ENCODE data around the gene OR5L1. TPM values are rescaled to one million over a fixed set of nuclear protein-coding genes. Genes with fewer than 3 reads are reported as not detected.

The OR5L1 gene
- not detected for total RNA-seq

DNA sequence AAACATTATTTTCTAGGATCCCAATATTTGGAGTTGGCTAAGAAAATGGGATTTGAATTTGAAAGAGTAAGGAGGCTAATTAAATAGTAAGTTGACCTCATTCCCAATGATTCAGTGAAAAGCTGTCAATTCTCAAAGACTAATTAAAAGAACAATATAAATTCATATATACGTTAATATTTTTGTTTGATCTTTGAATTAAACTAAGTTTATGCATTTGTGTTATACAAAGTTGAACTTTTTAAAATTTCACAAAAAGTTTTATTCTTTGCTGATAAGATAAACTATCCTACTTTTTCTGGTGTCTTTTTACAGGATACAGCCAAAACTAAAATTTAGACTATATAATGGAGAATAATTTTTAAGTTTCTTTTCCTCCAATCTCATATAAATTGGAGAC, at the start of gene OR5L1:
TSS of gene OR5L1 (plus strand) at position 301 of the 400 bp plus-strand sequence. CDS start 100 bp downstream, outside the sequence.
- no peak within 1 kb of the TSS for H3K27ac ChIP-seq
- H3K4me1 ChIP-seq, result no peaks in the 10 kb centered on the region
- DNase-seq (ENCODE audit: low spot score in 2 of 2), result no peak
- no peak within 1 kb of the TSS for H3K4me3 ChIP-seq
- TF ChIP-seq POLR2A (IDR thresholded peaks at IDR 0.05) (no peak), EP300 (IDR thresholded peaks at IDR 0.05) (no peak)
- peaks cover 9% of the 10 kb centered on the region for H3K9me3 ChIP-seq
- H3K27me3 ChIP-seq, result no peaks in the 10 kb centered on the region
- WGBS, result 88% methylated on average over 1 of the region's 1 CpG
- H3K36me3 ChIP-seq, result no peaks in the 10 kb centered on the region

DNA sequence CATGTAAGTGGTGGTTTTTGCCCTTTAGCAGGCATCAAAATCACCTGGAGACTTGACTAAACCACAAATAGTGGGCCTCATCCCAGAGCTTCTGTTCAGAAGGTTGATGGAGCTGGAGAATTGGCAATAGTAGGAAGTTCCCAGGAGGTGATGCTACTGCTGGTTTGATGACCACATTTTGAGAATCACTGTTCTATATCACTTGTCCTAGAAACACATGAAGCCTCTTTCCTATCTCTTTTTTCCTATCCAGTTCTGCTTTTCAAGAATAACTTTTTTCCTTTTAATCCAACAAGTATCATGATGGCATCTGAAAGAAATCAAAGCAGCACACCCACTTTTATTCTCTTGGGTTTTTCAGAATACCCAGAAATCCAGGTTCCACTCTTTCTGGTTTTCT, 38.0 kb upstream of the OR5L1 start, which contains the start of gene OR5D13:
TSS of gene OR5D13 (plus strand) at position 301 of the 400 bp plus-strand sequence. CDS start at position 301, 0 bp downstream.
- no peak within 1 kb of the TSS for H3K27ac ChIP-seq
- peaks cover 8% of the 10 kb centered on the region for H3K9me3 ChIP-seq
- H3K36me3 ChIP-seq, result no peaks in the 10 kb centered on the region
- TF ChIP-seq EP300 (IDR thresholded peaks at IDR 0.05), result no peak
- TF ChIP-seq, protein P1, sequence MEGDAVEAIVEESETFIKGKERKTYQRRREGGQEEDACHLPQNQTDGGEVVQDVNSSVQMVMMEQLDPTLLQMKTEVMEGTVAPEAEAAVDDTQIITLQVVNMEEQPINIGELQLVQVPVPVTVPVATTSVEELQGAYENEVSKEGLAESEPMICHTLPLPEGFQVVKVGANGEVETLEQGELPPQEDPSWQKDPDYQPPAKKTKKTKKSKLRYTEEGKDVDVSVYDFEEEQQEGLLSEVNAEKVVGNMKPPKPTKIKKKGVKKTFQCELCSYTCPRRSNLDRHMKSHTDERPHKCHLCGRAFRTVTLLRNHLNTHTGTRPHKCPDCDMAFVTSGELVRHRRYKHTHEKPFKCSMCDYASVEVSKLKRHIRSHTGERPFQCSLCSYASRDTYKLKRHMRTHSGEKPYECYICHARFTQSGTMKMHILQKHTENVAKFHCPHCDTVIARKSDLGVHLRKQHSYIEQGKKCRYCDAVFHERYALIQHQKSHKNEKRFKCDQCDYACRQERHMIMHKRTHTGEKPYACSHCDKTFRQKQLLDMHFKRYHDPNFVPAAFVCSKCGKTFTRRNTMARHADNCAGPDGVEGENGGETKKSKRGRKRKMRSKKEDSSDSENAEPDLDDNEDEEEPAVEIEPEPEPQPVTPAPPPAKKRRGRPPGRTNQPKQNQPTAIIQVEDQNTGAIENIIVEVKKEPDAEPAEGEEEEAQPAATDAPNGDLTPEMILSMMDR (IDR thresholded peaks at IDR 0.05), result no peak
- no peak for TF ChIP-seq POLR2AphosphoS5 (IDR thresholded peaks at IDR 0.05)
- no peak for TF ChIP-seq POLR2A (IDR thresholded peaks at IDR 0.05)
- no peak for DNase-seq (ENCODE audit: low spot score in 2 of 2)
- no peaks in the 10 kb centered on the region for H3K27me3 ChIP-seq
- H3K4me1 ChIP-seq, result no peaks in the 10 kb centered on the region
- no peak within 1 kb of the TSS for H3K4me3 ChIP-seq

DNA sequence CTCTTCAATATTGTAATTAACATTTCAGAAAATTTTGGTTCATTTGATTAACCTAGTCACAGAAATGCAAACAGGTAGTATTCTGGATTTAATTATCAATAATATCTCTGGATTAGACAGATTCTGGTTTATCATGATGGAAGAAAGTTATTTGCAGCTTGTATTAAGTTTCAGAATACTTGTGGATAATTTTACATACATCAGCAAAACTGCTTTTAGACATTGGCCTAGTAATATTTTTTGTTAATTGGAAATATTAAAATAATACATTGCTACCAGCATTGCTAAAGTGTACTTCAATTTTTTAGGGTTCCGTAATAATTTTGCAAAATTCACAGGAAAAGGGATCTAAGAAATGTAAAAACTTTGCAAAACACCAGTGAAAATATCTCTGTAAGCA, 19.6 kb upstream of the OR5L1 start:
- Histone ChIP-seq H3K9me3 (no peaks in the 10 kb centered on the region), H3K4me1 (no peaks in the 10 kb centered on the region), H3K36me3 (no peaks in the 10 kb centered on the region), H3K27ac (no peak overlapping the region), H3K27me3 (no peaks in the 10 kb centered on the region), H3K4me3 (no peak overlapping the region)
- WGBS, result 85% methylated on average over 1 of the region's 1 CpG
- no peak for TF ChIP-seq POLR2A (IDR thresholded peaks at IDR 0.05)
- TF ChIP-seq POLR2AphosphoS5 (IDR thresholded peaks at IDR 0.05), result no peak
- TF ChIP-seq, protein P1 (IDR thresholded peaks at IDR 0.05), result no peak
- no peak for TF ChIP-seq EP300 (IDR thresholded peaks at IDR 0.05)
- no peak for DNase-seq (ENCODE audit: low spot score in 2 of 2)

DNA sequence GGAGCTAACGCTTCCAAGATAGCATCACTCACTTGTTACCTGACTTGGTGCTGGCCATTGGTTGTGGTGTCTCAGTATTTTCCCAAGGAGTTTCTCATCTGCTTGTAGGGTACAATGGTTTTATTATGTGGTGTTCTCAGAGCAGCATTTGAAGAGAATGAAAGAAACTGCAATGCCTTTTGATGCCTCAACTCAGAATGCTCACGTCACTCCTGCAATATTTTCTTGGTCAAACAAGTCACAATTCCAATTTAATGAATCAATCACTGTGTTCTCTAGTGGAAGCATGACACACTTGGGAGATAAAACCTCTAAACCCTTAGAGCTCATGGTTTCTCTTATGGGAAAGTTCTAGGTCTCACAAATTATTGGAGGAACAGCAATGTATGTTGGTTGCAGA, 17.8 kb upstream of the OR5L1 start:
- DNase-seq (ENCODE audit: low spot score in 2 of 2), result no peak
- H3K9me3 ChIP-seq, result no peaks in the 10 kb centered on the region
- no peaks in the 10 kb centered on the region for H3K4me1 ChIP-seq
- no peaks in the 10 kb centered on the region for H3K36me3 ChIP-seq
- 64% methylated on average over 2 of the region's 2 CpGs for WGBS
- TF ChIP-seq POLR2AphosphoS5 (IDR thresholded peaks at IDR 0.05) (no peak), POLR2A (IDR thresholded peaks at IDR 0.05) (no peak), EP300 (IDR thresholded peaks at IDR 0.05) (no peak)
- TF ChIP-seq, protein P1 (IDR thresholded peaks at IDR 0.05), result no peak
- H3K4me3 ChIP-seq, result no peak overlapping the region
- H3K27ac ChIP-seq, result no peak overlapping the region
- H3K27me3 ChIP-seq, result no peaks in the 10 kb centered on the region

DNA sequence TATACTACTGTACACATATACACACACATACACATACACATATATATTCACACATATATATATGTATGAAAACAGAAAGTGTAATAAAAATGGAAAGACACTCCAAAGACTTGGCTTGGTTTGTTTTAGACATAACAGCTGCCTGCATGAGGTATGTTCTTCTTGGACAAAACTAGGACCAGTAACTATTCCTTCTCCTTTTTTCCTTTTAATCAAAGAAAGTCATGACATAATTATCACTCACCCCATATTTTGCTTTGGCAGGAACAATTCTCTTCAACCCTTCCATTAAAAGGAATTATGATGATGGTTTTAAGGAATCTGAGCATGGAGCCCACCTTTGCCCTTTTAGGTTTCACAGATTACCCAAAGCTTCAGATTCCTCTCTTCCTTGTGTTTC, 15.9 kb upstream of the OR5L1 start, which contains the start of gene OR5D14:
TSS of gene OR5D14 (plus strand) at position 301 of the 400 bp plus-strand sequence. CDS start at position 301, 0 bp downstream.
- no peak for DNase-seq (ENCODE audit: low spot score in 2 of 2)
- H3K27ac ChIP-seq, result no peak within 1 kb of the TSS
- no peak for TF ChIP-seq POLR2A (IDR thresholded peaks at IDR 0.05)
- TF ChIP-seq, protein P1 (IDR thresholded peaks at IDR 0.05), result no peak
- no peak for TF ChIP-seq EP300 (IDR thresholded peaks at IDR 0.05)
- no peak for TF ChIP-seq POLR2AphosphoS5 (IDR thresholded peaks at IDR 0.05)
- H3K36me3 ChIP-seq, result no peaks in the 10 kb centered on the region
- no peak within 1 kb of the TSS for H3K4me3 ChIP-seq
- H3K9me3 ChIP-seq, result no peaks in the 10 kb centered on the region
- no peaks in the 10 kb centered on the region for H3K4me1 ChIP-seq
- no peaks in the 10 kb centered on the region for H3K27me3 ChIP-seq

DNA sequence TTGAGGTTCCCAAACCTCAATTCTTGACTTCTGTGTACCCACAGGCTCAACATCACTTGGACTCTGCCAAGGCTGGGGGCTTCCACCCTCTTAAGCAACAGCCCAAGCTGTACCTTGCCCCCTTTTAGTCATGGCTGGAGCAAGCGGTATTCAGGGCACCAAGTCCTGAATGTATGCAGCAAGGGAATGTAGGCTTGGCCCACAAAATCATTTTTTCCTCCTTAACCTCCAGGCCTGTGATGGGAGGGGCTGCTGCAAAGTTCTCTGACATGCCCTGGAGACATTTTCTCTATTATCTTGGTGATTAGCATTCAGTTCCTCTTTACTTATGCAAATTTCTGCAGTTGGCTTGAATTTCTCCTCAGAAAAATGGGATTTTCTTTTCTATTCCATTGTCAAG, 4.9 kb upstream of the OR5L1 start:
- TF ChIP-seq POLR2A (IDR thresholded peaks at IDR 0.05) (no peak), POLR2AphosphoS5 (IDR thresholded peaks at IDR 0.05) (no peak), EP300 (IDR thresholded peaks at IDR 0.05) (no peak)
- TF ChIP-seq, protein P1 (IDR thresholded peaks at IDR 0.05), result no peak
- Histone ChIP-seq H3K9me3 (peaks cover 22% of the 10 kb centered on the region), H3K27ac (no peak overlapping the region), H3K27me3 (no peaks in the 10 kb centered on the region), H3K4me1 (no peaks in the 10 kb centered on the region), H3K4me3 (no peak overlapping the region), H3K36me3 (no peaks in the 10 kb centered on the region)
- DNase-seq (ENCODE audit: low spot score in 2 of 2), result no peak
- WGBS, result 88% methylated on average over 1 of the region's 1 CpG

Data from suprapubic skin (tissue), 4 donors.